ENCODE results near the gene C1orf198.
A peak's percentile ranks its signal among the peaks of the same experiment; 100 is the strongest.

C1orf198 gene

DNA sequence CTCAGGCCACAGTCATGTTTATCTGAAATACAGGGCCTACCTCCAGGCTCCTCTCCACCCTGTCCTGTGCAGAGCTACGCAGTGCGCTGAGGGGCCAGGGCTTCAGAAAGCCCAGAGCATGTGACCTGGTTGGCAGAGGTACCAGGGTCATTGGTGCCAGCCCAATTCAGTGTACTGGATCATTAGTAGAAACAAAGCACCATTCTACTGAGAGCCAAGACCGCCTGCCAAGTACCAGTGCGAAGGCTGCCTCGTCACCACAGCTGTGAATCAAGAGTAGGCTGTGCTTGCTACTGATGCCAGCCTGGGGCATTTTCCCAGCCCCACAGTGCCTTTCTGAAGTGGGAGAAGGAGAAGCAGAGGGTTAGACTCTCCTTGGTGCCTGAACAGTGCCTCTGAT, 61.3 kb downstream of the C1orf198 start:
- no peak for DNase-seq

DNA sequence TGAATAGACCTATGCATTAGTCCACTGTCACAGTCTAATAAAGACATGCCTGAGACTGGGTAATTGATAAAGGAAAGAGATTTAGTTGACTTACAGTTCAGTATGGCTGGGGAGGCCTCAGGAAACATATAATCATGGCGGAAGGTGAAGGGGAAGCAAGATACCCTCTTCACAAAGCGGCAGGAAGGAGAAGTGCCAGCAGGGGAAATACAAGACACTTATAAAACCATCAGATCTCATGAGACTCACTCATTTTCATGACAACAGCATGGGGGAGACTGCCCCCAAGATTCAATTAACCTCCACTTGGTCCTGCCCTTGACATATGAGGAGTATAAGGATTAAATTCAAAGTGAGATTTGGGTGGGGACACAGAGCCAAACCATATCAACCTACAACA, 61.8 kb downstream of the C1orf198 start:
- DNase-seq: no peak

DNA sequence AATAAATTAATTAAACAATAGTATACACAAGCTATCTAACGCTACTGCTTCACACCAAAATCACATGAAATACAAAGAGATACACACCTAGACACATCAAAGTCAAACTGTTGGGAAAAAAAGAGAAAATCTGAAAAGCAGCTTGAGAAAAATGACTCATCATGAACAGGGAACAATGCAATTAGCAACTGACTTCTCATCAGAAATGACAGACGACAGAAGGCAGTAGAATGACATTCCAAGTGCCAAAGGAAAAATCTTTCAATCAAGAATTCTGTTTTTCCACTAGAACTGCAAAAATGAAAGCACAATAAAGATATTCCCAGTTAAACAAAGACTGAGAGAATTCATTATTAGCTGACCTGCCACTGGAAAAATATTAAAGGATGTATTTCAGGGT, 63.9 kb downstream of the C1orf198 start:
- DNase-seq: no peak

DNA sequence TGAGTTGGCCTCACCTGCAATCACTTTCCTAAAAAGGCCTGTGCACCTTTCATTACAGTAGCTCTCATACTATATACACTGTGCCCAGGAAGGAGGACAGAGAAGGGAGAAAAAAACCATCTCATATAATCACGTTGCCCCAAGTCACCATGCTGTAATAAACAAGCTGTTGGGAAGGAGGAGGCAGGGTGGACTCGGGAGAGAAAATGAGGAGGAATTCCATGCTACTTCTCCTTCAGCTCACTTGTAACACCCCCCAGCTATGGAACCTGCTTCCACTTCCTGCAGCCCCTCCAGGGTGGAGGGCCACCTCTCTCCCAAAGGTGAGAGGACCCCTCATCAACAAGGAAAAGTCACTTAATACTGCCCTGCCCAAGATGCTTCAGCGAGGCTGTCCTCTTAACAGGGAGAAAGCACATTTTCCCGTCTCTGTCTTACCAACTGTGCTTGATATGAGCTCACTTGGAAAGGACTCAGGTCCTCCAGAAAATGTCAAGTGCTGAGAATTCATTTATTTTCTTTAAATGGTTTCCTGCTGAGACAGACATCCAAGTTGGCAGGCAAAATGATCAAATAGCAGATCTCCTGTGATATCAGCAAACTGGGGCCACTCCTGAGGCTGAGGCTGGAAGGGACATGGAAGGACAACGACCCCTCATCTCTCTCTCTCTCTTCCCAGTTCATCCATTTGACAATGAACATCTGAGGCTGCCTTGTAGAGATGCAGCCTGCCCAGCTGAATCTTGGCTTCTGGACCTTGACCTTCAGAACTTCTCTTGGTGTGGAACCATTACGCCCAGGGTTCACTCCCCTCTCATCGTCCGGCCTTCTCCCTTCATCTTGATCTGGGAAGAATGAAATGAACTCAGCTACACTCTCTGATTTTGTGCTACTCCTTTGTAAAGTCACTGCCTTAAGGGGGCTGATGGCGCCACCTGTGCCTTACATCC, 67.2 kb downstream of the C1orf198 start:
- DNase-seq: no peak

DNA sequence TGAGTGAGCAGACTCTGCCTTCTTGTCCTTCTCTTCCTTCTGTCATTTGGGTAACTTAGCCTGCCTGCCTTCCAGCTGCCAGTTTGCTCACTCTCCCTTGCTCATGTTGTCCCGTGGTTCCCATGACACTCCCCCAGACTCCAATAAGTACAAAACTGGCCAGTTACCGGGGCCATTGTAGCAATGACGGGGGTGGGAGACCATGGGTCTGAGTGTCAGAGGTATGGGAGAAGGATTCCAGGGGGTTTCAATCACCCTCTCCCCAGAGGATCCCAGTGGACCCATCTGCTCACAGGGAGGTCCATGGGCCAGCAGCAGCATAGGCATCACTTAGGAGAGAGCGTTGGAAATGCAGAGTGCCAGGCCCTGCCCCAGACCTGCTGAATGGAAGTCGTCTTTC, 69.8 kb downstream of the C1orf198 start:
- no peak for DNase-seq

DNA sequence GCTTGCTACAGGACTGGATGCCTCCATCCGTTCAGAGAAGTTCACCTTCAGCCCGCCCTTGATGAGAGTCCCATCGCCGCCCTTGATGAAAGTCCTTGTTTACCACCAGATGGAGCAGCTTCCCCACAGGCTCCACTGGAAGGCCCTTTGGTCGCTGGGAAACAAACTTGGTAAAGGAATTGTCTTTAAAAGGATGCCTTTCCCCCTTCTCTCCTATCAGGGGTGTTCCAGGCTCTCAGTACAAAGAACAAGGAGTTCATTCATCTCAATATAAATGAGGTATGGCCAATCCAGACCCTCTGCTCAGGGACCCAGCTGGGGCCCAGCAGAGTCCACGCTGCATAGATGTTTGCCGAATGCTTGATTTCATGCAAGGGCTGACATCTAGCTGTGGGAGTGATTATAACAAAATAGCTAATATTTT, 70.4 kb downstream of the C1orf198 start:
- DNase-seq: peak; percentile 32 to 64

DNA sequence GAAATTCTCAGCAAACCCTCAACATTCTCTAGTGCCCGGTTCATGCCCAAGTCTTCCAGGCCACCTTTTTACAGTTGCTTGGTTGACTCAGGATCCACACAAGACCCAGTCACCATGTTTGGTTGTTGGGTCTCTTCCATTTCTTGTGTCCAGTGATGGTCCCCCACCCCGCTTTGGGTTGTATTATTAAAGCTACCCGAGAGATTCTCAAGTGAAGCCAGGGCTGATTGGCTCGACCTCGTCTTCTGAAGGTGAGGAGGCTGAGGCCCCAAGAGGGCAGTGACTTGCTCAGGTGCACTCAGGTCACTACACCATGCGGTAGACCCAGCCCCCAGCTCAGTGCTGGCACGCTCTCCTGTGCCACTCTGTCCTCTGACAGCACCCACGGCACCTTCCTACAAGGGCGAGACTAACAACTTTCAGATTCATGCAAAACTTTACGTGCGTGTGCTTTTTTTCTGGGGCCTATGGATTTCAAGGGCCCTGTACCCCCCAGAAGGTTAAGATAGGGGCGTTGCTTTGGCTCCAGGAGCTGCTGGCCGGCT, 70.9 kb downstream of the C1orf198 start:
- DNase-seq: no peak

DNA sequence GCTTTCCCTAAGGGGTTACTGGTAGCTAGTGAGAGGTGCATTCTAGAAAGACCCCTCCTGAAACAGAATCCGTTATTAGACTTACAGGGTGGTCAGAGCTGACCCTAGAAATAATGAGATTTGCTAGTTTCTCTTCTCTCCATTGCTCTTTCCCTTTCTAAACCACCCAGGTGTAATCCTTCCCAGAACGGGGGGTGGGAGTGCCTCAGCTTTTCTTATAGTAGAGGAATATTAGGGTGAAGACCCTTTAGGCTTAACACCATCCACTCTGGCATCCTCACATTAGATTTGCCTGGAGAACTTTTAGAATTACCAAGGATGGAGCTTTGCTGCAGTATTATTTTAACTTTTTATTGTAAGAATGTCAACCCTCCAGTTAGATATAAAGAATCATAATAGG, 71.7 kb downstream of the C1orf198 start:
- no peak for DNase-seq

DNA sequence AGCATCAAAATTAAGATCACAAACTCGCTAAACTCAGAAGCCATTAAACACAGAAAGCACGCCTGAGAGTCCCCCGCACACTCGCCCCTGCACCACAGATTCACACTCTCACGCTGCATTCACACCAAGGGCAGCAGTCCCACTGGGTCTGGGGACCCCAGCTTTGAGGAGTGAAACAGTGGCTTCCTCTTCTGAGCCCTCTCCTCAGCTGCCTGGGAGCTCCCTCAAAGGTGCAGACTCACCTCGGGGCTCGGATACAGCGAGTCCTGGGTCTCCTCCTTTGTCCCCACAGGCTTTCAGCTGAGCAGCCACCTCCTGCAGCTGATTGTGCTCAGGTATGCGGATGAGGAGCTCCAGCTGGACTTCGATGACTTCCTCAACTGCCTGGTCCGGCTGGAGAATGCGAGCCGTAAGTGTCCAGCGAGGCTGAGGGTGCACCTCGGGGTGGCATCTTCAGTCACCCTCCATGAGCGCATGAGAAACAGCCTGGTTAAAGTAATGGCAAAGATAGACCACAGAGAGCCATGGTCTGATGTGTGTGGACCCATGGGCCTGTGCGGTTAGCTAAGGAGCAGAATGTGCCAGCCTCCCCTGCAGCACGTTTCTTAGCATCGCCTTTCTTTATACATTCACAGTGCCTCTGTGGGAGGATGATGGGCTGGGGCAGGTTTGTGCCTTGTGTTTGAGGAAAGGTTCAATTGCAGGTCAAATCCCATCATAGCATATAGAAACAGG, 73.3 kb downstream of the C1orf198 start:
- DNase-seq: no peak

DNA sequence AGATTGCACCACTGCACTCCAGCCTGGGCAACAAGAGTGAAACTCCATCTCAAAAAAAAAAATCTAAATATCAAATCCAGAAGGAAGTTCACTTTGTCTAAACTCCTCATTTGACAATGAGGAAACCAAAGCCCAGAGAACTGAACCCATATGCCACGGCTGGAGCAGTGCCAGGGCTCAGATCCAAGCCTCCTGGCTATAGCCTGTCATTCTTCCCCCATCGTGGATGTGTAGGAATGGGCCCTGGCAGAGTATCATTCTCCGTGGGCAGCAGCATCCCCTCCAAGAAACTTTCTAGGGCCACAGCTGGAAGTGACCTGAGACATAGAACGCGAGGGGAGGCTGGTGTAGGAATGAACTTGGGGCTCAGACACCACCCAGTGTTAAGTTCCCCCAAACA, 73.9 kb downstream of the C1orf198 start:
- peak in 1 of 2 experiments; percentile 49 for DNase-seq

DNA sequence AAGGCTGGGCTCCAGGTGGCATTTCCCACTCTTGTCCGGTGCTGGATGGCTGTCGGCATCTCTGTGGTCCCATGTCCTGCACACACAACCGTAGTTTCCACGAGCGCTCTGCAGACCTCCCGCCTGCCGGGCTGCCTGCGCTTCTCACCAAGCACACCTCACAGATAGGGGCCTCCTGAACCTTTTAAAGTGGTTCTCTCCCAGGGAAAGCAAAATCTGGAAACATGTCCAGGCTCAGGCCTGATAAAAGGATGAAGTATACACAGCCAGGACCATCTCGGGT, 74.9 kb downstream of the C1orf198 start:
- no peak for DNase-seq

DNA sequence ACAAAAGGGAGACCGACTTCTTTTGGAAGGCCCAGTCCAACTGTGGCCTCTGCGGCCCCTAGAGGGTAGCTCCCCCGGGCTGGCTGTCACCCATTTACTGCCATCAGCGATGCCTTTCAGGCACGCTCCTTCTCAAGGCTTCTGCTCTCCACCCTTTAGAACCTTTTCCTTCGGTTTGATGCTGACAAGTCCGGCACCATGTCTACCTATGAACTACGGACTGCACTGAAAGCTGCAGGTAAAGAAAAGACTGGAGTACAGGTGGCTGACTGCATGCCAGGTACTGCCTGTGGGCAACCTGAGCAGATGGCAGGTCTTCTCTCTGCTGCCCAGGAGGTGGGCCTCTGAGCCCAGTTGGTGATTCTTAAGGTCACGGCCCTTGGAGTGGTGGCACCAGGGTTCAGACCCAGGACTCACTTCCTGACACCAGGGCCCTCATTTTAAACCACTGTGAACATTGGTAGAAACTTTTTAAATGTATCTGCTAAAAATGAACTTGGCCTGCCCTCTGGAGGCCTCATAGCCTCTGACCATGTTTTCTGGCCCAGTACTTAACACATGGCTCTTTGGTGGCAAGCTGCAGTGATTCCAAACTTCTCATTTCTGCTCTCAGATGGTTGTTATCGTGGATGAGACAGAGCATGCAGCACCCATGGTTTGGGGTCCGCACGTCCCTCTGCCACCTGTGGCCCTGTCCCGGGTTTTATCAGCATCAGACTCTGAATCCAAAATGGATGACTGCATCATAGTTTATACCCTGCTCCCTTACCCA, 75.4 kb downstream of the C1orf198 start:
- peak in 1 of 2 experiments; percentile 21 for DNase-seq

DNA sequence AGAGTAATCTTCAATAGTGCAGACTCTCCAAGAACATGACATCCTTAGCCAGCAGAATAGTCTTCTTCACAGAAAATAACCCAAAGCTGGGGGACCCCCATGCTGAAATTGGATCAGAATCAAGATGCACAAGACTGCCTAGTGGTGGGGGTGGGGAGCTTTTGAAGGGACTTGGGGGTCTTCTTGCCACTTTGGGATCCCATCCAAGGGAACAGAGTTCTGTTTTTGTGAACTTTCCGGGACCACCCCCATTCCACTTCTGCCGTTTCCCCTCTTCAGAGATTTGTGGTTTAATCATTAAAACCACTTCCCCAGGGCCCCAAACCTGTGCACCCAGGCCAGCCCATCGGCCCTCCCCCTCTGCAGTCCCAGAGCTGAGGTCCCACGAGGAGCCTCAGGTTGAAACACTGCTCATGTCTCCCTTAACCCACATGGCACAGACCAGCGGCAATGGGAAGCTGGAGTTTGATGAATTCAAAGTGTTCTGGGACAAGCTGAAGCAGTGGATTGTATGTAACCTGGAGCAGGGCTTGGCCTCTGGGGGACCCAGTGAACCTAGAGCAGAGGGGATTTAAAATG, 76.2 kb downstream of the C1orf198 start:
- DNase-seq: no peak

DNA sequence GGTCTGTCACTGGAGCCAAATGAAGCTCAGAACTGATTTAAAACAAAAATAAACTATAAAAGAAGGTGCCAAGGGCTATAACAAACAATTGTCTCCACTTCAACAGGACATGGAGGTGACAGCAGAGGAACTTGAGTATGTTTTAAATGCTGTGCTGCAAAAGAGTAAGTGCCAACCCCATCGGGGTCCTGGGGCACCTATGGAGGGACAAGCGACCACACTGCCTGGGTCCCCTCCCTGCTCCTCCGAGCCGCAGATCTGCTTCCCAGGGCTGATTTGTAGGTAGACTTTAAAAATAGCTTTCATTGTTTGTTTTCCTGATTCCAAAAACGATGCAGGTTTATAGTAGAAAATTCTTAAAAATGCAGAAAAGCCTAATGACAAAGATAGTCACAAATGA, 78.3 kb downstream of the C1orf198 start:
- no peak for DNase-seq

DNA sequence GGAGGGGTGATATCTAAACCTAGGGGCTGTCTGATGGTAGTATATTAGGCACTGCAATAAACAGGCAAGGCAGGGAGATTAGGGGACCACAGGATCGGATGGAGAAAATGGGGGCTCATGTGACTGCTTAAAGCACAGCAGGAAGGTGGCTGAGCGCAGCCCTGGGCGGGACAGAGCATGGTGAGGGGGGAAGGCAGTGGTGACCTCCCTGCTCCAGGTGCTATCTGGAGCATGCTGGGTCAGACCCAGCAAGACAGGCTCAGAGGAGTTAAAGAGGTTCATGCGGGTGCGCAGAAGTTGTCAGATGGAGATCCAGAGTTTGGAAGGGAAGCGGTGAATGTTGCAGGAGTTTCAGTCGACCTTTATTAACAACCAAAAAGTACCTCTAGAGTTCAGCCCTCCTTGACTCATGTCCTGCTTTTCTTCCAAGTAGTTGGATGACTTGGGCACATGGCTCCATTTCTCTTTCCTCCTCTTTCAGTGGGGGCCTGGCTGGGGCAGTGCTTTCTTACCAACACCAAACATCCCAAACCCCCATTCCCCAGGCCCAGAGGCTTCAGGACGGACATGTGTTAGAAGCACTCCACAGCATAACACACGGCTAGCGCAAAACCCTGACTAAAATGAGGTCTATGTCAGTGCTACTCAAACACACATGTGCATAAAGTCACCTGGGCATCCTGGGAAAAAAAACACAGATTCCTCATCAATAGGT, 79.6 kb downstream of the C1orf198 start:
- no peak for DNase-seq

DNA sequence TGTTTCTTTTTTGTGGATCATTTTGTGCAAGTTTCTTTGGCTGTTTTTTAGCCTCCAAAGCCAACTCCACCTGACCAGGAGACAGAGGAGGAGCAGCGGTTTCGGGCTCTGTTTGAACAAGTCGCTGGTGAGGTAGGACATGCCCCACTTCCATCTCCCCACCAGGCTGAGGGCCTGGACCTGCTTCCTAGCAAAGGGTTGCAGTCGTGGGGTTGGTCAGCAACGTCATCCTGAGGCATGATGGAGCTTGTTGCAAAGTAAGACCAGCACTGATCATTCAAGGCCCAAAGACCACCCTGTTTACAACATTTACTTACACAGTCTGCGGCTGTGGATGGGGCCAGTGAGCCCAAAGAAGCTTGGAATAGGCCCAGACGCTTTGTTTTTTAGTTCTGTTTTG, 80.8 kb downstream of the C1orf198 start:
- no peak for DNase-seq

Measured in NCI-H524 (cell line).